GM12874 (cell line): Measurements from ENCODE around the gene ZNF580.

Experiments
- TF ChIP-seq, protein P1 (sequence below): IDR thresholded peaks from 2 replicates; pipeline ENCODE4 v1.5.1; 2011; ENCODE audit warnings: low read depth, mild to moderate bottlenecking, control low read depth, low read length, moderate library complexity; ENCODE audit not compliant: insufficient read depth

ZNF580 gene

DNA sequence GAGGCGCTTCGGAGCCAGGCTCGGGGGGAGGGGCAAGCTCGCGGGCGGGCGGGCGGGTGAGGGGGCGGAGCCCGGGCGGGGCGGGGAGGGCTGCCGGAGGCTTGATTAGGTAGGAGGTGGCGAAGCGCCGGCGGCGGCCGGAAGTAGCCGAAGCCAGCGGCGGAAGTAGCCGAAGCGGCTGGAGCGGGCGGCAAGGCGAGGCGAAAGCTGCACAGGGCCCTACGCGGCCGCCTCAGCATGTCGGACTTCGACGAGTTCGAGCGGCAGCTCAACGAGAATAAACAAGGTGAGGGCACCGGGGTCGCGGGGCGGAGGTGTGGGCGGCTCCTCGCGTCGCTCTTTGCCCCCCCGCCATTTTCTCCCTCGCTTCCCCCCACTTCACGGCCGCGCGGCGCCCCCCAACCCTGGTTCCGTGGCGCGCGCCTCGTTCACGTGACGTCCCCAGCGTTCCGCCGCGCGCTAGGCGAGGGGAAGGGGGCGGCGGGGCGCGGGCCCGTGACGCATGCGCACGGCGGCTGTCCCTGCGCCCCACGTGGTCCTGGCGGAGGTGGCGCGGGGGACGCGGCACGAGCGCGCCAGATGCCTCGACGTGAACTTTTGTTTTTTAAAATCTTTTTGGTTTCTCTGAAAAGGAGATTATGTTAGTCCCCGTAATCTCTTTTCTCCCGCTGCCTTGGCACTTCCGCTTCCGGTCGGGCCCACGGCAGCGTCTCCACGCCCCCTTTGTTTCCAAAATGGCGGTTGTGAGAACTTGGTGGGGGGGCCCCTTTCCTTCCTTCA is 14.3 kb downstream of the ZNF580 start, which contains the start of gene U2AF2:
TSS of gene U2AF2 (plus strand) at position 168 of the 780 bp plus-strand sequence. CDS start at position 238, 70 bp downstream.
- TF ChIP-seq, protein P1, sequence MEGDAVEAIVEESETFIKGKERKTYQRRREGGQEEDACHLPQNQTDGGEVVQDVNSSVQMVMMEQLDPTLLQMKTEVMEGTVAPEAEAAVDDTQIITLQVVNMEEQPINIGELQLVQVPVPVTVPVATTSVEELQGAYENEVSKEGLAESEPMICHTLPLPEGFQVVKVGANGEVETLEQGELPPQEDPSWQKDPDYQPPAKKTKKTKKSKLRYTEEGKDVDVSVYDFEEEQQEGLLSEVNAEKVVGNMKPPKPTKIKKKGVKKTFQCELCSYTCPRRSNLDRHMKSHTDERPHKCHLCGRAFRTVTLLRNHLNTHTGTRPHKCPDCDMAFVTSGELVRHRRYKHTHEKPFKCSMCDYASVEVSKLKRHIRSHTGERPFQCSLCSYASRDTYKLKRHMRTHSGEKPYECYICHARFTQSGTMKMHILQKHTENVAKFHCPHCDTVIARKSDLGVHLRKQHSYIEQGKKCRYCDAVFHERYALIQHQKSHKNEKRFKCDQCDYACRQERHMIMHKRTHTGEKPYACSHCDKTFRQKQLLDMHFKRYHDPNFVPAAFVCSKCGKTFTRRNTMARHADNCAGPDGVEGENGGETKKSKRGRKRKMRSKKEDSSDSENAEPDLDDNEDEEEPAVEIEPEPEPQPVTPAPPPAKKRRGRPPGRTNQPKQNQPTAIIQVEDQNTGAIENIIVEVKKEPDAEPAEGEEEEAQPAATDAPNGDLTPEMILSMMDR, result no peak

DNA sequence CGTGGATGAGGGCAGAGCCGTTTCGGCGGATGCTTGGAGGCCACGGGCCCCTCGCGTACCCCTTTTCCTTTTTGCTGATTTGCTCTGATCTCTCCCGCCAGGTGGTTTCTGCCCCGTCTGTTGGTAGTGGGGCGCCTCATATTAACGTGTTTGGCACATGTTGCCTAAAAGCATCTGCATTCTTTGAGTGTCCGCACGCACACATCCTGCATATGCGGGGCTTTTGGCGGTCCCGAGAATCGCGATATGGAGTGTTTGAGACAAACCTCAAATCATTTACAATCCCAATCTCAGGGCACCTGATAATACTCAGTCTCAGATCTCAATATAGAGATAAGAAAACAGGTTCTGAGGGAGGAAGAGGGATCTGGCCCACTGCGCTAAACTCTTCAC is 14.8 kb downstream of the ZNF580 start:
- TF ChIP-seq, protein P1, result no peak

DNA sequence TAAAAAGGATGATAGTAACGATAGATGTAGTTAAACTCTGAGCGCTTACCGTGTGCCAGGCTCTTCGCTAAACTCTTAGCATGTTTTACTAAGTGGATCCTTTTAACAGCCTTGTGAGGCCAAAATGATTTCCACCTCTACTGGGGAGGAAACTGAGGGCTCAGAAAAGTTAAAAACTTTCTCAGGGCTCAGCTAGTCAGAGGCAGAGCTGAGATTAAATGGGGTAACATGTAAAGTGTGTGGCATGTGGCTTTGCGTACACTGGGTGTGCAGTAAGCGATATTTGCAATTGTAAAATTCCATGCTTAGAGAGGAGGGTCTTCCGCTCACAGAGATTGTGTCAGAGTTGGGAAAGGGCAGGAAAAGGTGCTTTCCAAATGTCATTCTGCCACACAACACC is 15.8 kb downstream of the ZNF580 start:
- TF ChIP-seq, protein P1, result no peak

DNA sequence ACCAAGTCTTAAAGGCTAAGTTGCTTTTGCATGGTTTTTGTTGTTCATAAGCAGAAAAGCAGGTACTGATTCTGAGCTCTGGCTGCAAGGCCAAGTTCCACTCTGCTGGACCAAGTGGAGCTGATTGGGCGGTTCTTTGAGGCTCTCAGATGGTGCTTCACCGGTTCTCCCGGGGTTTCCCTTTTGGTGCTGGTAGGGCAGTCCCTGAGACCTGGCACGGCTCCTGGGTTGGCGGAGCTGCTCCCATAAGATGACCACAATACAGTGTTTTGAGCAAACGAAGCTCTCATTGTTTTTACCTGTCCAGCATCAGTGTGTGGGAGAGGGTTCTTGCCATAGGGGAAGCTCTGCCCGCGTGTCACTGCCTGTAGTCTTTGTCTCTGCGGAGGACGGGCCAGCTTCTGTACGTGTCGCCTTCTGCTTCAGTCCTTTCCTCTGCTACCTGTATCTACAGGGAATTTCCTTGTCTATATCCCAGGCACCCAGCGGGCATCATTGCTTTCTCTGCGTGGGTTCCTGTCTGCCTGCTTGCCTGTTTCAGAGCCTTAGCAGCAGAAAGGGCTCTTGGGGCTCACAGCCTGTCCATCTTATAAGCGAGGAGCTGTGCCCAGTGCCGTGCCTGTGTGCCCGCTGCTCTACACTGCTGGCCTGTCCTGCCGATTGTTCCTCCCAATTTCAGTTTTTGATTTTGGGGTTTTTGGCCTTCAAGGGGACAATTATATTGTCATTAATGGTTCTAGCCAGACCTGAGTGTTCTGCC is 16.4 kb downstream of the ZNF580 start:
- TF ChIP-seq, protein P1, result no peak

DNA sequence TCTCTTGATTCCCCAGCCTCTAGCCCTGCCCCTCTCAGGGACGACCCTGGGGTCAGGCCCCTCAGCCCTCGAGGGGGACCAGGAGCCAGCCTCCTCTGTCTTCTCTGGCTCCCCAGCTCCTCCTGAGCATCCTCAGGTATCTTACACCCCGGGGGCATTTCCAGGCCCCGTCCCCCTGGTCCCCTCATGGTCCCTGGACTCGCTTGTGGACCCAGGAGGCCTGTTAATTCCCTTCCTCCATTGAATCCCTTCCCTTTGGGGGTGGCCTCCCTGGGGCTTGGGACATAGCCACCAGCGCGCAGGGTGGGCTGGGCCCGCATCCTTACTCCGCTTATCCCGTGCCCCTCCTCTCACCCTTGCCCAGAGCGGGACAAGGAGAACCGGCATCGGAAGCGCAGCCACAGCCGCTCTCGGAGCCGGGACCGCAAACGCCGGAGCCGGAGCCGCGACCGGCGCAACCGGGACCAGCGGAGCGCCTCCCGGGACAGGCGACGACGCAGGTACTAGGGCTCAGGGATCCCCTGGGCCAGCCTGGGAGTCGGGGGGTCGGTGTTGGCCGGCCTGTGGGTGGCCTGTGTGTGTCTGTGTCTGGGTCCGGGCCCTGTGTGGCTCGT is 18.2 kb downstream of the ZNF580 start:
- TF ChIP-seq, protein P1, result no peak

DNA sequence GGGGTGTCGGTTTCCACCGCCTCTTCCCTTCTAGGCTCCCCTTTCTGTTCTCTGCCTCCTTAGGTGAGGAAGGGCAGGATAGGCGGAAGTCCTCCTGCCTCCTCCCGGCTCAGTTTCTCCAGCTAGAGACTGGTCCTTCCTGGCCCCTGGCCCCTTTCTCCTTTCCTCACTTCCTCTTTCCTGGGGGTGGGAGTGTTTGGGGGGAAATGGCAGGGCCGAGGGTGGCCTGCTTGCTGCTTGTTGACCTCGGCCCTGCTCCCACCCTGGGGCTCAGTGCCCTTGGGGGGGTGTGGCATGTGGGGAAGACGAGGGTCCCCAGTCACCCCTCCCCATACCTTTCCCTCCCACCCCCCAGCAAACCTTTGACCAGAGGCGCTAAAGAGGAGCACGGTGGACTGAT is 19.0 kb downstream of the ZNF580 start:
- TF ChIP-seq, protein P1, result no peak

DNA sequence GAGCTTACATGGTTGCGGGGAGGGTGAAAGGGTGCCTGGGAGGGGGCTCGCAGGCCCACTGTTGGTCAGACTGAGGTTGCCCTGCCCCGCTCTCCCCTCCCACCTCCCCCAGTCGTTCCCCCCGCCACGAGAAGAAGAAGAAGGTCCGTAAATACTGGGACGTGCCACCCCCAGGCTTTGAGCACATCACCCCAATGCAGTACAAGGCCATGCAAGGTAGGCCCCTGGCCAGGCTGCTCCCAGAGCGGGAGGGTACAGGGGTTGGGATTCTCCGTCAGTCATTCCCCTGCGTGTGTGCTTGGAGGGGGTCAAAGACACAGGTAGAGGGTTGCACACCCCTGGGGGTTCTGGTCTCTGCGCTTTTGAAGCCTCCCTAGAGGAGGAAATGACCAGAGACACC is 19.6 kb downstream of the ZNF580 start:
- TF ChIP-seq, protein P1, result no peak
